ENCODE measurements around the gene MRPL41.
"Not testable (repeated sequence)": the region's sequence is repeated elsewhere in the genome, so short reads cannot be mapped to it uniquely, and the experiment has no call there.

MRPL41 gene

DNA sequence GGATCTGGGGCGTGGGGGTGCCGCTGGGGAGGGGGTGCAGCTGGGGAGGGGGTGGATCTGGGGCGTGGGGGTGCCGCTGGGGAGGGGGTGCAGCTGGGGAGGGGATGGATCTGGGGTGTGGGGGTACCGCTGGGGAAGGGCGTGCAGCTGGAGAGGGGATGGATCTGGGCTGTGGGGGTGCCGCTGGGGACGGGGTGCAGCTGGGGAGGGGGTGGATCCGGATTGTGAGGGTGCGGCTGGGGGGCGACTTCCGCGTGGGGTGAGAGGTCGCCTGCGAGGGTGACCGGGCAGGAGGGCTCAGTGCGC is 768 bp upstream of the MRPL41 start:
- DNase-seq (ENCODE audit: insufficient read length, low spot score); FAIRE-seq: not testable (repeated sequence)

DNA sequence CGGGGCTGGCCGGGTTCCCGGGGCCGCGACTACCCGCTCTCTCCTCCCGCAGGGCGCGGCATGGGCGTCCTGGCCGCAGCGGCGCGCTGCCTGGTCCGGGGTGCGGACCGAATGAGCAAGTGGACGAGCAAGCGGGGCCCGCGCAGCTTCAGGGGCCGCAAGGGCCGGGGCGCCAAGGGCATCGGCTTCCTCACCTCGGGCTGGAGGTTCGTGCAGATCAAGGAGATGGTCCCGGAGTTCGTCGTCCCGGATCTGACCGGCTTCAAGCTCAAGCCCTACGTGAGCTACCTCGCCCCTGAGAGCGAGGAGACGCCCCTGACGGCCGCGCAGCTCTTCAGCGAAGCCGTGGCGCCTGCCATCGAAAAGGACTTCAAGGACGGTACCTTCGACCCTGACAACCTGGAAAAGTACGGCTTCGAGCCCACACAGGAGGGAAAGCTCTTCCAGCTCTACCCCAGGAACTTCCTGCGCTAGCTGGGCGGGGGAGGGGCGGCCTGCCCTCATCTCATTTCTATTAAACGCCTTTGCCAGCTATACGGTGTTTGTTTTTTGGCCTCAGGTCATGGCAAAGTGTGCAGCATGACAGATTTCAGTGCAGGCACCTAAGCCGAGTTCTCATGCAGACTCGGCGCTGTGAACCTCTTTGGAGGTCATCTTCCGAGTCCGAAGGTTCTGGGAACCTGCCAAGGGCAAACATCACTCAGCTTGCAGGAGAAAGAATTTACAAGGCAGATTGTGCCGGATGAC is 516 bp downstream of the MRPL41 start:
- DNase-seq (ENCODE audit: insufficient read length, low spot score): no peak
- FAIRE-seq: no peak

DNA sequence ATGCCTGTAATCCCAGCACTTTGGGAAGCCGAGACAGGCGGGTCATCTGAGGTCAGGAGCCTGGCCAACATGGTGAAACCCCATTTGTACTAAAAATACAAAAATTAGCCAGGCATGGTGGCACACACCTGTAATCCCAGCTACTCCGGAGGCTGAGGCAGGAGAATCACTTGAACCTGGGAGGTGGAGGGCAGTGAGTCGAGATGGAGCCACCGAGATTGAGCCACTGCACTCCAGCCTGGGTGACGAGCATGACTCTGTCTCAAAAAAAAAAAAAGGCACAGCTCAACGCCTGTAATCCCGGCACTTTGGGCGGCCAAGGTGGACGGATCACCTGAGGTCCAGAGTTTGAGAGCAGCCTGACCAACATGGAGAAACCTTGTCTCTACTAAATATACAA is 2.0 kb downstream of the MRPL41 start:
- FAIRE-seq; DNase-seq (ENCODE audit: insufficient read length, low spot score): not testable (repeated sequence)

DNA sequence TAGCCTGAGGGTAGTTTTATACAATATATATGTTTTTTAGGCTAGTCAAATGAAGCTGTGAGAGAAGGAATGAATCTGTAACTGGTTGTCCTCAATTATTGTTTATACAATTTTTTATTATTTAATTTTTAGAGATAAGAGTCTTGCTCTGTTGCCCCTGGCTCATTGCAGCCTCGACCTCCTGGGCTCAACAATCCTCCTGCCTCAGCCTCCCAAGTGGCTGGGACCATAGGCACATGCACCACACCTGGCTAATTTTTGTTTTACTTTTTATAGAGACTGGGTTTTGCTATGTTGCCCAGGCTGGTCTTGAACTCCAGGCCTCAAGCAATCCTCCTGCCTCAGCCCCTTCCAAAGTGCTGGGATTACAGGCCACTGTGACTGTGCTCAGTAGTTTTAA is 2.7 kb downstream of the MRPL41 start:
- DNase-seq (ENCODE audit: insufficient read length, low spot score) (no peak), FAIRE-seq (no peak)

DNA sequence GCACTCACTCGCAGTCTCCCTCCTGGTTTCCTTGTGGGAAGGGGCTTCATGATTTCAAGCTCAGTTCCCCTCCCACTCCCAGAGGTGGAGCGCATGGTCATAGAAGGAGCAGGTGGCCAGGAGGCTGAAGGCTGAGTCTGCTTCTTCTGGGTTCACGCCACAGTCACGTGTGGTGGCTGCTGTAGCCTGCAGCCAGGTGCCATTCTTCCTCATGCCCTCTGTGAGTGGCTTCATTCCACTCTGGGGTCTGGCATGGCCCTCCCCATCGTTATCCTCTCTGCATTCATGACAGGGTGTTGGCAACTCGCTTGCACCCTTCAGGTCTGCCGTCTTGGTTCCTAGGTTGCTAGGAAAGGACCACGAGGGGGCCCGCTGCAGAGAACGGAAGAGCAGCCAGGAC is 3.5 kb downstream of the MRPL41 start:
- FAIRE-seq: no peak
- no peak for DNase-seq (ENCODE audit: insufficient read length, low spot score)

DNA sequence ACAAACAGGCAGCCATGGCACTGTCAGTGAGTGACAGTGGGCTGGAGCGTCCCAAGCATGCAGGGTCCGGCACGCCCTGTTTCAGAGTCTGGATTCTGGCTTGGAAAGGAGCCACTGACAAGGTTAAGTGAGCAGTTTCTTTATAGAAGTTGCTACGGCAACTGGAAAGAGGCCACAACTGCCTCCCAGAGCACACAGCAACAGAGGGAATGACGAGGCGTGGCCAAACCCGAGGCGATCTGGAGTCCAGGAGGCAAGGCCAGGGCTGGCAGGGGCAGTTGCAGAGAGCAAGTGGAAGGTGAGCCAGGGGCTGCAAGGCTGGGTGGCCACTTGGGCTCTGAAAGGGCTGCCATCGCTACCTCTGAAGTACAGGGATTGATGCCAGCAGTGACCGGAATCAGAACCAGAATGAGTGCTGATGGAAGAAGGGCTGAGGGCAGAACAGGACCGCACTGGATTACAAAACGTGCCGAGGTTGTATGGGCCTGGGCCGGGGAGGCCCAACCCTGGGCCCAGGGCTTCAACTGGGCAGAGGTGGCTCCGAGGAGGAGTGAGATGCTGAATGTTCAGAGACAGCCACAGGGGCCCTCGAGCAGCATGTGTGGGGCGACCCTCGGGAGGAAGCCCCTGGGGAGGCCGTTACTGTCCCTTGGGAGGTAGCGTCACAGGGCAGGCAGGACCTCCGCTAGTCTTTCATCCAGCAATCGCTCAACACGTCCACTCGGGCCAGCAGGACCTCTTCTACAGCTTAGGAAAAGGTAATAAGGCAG is 4.6 kb downstream of the MRPL41 start:
- DNase-seq (ENCODE audit: insufficient read length, low spot score) (no peak), FAIRE-seq (no peak)

DNA sequence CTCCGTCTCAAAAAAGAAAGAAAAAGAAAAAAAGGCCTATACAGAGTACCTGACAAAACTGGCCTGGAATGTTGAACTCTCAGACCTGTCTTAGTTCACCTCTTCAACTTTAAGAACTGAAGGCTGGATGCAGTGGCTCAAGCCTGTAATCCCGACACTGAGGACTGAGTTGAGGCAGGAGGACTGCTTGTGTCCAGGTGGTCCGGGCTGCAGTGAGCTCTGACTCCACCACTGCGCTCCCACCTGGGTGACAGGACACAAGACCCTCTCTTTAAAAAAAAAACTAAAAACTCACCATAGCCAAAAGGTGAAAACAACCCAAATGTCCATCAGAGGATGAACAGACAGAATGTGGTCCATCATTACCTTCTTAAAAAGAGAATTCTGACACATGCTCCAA is 6.4 kb downstream of the MRPL41 start:
- DNase-seq (ENCODE audit: insufficient read length, low spot score) (no peak), FAIRE-seq (no peak)

DNA sequence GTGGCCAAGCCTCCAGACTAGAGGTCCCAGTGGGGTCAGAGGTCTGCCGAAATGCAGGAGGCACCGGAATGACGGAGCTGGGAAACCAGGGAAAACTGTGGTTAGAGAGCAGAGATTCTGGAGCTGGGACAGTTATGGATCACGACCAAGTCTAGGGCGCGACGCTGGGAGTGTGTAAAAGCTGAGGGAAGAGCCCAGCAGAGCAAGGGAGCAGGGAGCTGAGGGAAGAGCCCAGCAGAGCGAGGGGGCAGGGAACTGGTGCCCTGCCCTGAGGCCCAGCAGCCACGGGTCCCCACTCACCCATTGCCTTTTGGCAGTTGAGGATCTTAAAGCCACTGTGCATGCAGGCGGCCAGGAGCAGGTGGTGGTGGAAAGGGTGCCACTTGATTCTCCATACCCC is 12.5 kb downstream of the MRPL41 start:
- FAIRE-seq (no peak), DNase-seq (ENCODE audit: insufficient read length, low spot score) (no peak)

DNA sequence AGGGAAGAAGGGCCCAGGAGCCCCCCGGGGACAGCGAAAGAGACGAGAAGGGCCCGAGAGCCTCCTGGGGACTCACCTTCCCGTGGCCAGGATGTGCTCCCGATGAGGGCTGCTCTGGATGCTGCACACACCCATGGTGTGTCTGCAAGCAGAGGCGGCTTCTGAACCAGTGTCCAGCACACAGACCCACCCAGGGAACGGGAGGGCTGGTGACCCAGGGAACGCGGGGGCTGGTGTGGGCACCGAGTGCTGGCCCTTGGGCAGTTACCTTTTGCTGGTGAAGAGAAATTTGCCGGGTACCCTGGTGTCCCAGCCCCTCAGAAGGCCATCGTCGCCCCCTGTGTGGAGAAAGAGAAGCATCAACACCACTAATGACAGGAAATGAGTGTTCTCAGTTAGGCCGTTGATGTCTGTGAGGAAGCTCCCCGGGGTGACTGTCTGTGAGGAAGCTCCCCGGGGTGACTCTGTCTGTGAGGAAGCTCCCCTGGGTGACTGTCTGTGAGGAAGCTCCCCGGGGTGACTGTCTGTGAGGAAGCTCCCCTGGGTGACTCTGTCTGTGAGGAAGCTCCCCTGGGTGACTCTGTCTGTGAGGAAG is 13.2 kb downstream of the MRPL41 start:
- no peak for FAIRE-seq
- no peak for DNase-seq (ENCODE audit: insufficient read length, low spot score)

DNA sequence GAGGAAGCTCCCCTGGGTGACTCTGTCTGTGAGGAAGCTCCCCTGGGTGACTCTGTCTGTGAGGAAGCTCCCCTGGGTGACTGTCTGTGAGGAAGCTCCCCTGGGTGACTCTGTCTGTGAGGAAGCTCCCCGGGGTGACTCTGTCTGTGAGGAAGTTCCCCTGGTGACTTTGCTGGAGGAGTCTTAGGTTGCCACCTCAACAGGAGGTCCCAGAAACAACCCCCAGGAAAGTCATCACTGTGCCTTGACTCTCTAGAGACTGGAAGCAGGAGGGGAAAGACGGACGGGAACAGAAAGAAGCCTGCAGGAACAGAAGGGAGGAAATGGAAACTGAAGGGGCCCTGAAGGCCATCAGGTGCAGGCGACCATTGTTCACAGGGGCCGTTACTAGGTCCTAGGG is 16.8 kb downstream of the MRPL41 start:
- FAIRE-seq: not testable (repeated sequence)

DNA sequence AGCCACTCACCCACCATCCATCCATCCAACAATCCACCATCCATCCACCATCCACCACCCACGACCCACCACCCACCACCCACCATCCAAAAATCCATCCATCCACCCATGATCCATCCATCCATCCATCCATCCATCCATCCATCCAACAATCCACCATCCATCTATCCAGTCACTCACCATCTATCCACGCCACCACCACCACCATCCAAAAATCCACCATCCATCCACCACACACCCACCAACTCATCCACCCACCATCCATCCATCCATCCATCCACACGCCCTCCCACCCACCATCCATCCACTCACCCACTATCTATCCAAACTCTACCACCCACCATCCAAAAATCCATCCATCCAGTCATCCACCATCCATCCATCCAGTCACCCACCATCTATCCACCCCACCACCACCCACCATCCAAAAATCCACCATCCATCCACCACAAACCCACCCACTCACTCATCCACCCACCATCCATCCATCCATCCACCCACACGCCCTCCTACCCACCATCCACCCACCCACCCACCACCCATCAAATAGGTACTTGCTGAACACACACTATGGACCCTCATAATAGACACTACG is 18.0 kb downstream of the MRPL41 start:
- DNase-seq (ENCODE audit: insufficient read length, low spot score) (no peak), FAIRE-seq (no peak)

More for the DNA sequence above, 16.8 kb downstream of the MRPL41 start:
- not testable (repeated sequence) for DNase-seq (ENCODE audit: insufficient read length, low spot score)

DNA sequence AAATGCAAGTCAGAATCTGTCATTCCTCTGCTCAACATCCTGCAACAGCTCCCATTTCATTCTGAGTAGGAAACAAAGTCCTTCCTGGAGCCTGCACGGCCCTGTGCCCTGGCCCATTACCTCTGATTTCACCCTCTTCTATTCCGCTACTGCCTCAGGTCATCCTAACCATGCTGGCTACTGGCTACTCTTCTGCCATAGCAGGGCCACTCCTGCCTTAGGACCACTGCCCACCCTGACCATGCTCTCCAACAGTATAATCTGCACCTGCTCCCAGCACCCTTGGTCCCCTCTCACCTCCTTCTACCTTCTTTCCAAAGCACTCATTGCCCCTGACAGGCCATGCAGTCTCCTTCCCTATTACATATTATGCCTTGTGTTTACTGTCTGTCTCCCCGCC is 18.9 kb downstream of the MRPL41 start:
- FAIRE-seq (no peak), DNase-seq (ENCODE audit: insufficient read length, low spot score) (no peak)

DNA sequence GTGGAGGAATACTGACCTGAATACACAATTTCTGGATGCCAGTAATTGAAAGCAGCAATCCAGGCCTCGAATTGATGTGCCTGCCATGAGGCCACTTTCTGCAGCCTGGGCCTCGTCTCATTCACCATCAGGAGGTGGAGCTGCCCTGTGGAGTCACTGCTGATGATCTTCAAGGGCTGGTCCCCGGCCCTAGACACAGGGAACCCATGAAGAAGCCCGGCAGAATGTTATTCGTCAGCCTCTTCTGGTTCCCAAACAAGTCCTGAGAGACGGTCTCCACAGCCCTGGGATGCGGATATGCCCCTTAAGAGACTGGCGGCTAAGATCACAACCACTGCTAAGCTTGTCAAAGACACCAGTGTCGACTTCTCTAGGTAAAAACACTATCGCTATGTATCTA is 22.5 kb downstream of the MRPL41 start:
- no peak for FAIRE-seq
- DNase-seq (ENCODE audit: insufficient read length, low spot score): no peak

DNA sequence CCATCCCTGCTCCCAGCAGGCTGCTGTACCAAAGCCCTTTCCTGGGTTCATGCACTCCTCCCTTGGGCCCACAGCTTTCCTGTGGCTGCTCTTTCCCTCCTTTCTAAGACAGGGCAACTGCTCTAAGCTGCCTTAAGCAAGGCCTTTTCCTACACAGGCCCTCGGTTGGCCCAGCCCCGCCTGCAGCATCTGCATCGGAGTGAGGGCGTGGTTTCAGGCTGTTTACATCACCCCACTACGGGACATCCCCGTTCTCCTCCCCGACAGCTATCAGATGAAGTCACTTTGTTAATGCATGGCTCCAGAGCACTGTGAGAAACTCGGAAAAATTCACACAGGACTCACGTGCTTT is 23.7 kb downstream of the MRPL41 start:
- no peak for FAIRE-seq
- DNase-seq (ENCODE audit: insufficient read length, low spot score): no peak

DNA sequence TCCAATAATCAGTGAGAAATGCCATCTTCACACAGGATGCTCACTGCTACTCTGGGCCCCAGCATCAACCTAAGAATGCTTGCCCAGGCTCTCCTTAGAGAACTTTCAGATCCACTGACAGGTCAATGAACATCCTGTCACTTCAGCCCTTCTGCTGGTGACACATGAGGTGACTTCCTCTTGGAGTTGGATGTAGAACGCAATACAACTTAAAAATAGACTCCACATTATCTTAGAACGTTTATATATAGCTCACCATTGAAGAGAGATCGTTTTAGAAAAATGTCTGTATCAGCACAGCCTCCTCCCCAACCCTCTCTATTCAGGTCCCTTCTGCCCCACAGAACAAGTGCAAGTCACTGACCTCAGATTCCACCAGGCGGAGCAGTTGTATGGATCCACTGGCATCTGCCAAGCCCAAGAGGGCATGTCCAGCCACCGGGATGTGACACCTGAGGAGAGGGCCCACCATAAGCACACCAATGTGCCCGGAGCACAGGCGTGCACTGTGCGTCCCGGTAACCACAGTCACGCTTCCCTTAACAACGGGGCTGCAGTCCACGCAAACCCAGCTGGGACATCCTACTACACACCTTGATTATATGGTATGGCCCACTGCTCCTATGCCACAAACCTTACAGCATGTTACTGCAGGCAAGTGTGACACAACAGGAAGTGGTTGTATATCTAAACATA is 24.2 kb downstream of the MRPL41 start:
- no peak for FAIRE-seq
- DNase-seq (ENCODE audit: insufficient read length, low spot score): no peak

DNA sequence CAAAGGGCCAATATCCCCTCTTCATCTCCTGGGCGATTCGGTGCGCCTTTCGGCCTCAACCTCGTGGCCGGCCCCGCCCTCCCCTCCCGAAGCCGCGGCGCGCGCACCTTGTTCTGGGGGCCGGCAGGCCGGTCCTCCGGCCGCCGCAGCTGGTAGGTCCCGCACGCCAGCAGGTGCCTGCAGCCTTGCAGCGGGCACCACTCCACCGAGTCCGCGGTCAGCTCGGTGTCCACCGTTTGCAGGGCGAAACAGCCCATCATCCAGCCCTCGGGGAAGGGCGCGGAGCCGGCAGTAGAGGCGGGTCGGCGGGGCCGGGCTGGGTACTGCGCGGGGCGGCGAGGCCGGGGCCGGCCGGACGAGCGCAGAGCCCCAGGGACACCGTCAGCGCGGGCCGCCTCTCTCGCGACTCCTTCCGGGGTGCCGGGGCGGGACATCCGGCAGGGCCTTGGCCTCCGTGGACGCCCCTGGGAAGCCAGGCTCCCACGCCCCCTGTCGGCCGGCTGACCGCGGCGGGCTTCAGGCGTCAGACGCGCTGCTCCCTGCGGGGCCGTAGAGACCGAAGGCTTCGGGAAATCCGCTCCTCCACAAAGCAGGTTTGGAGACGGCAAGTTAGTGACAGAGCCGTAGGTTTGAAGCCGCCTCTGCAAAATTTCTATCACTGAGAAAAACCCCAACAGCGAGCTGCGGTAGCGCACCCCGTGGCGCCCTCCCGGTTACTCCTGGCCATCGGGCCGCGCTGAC is 27.0 kb downstream of the MRPL41 start, which contains the start of gene DPH7:
DPH7 (minus strand) TSS at position 408 of the 741 bp plus-strand sequence; CDS start at position 260, 148 bp downstream.
- FAIRE-seq: no peak
- DNase-seq (ENCODE audit: insufficient read length, low spot score): peak; percentile 93

DNA sequence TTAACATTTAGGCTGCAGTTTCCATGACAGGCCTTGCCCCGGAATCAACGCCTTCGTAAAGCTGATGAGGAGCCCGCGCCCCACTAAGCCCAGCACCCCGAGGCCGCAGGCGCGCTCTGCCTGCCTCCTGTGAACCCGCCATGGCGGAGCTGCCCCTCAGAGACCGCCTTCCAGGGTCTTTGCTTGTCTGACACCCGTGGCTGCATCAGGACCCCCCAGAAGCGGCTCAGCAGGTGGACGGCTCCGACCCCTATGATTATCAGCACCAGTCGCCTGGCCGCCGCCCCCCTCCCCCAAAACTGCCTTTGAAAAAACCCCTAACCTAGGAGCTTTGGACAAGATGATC is 27.6 kb downstream of the MRPL41 start:
- no peak for DNase-seq (ENCODE audit: insufficient read length, low spot score)

DNA sequence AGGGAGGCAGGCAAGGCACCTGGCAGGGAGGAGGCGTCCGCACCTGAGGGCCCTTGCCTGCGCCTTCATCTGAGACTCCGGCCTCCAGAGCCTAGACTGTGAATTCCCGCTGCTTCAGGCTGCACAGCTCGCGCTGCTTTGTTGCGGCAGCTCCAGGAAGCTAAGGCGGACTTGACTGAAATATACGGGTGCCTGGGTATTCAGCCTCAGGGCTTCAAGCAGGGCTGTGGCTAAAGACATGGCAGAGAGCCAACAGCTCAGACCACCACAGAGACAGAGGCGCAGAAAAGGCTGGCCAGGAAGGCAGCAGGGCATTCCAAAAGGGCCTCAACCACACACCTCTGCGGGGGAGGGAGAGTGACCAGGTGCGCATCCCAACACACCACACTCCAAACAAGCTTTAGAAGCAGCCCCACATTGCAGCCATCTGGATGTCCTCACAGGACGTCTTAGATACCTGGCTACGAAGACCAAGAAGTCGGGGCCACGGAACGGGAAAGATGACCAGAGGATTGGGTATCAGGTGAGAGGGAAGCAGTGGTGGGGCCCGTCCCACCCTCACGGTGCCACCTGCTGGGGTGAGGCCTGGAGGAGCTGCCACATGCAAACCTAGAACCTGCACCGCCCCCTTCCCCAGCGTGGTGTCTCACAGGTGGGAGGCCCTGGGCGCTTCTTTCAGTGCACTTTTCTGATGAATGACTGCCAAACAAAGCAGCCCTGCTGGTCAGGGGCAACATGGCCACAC is 28.7 kb downstream of the MRPL41 start:
- no peak for DNase-seq (ENCODE audit: insufficient read length, low spot score)
- no peak for FAIRE-seq

More for the DNA sequence above, 27.6 kb downstream of the MRPL41 start:
- FAIRE-seq: no peak

DNA sequence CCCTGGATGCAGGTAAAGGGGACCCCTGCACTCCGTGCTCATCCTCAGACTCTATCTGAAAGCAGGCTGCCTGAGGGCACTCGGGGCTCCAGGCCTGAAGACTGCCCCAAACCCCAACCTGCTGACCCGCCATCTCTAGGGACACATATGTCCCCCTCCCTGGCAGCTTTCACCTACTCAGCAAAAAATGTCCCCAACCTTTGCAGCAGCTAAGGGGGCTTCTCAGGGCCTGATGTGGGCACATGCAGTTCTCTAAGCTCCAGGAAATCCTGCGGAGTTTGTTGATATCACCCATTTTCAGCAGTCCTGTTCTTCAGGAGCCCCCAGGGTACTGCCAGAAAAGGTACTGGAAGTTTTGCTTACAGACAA is 29.3 kb downstream of the MRPL41 start:
- FAIRE-seq (no peak), DNase-seq (ENCODE audit: insufficient read length, low spot score) (no peak)

Data from HTR-8/SVneo (cell line).